ENCODE measurements around the gene KSR2. TPM values are rescaled to one million over a fixed set of nuclear protein-coding genes. Genes with fewer than 3 reads are reported as not detected.

Gene KSR2
- total and polyA plus RNA-seq, 2 donors (not counting 3 experiments of a cell fraction or from before 2014, with no cell fraction given): 2.1 to 5.2 TPM

DNA sequence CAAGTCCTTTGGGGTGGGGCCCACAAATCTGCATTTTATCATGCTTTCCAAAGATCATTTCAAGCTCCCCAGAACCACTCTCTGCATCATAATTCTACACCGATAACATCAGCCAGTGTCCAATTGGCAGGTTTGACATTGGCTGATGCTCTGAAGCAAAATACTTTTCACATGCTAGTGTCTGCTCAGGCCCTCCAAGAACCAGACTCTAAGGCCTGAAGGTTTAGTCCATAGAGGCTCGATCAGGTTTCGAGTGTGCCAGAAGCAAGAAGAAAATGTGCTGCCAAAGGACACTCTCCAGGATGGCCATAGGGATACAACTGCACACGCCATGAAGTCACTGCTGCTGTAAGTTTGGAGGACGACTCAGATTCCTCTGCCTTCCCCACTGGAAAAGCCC, 280.3 kb downstream of the KSR2 start:
- Histone ChIP-seq H3K9me1 (replicated peaks; ENCODE audit: control insufficient read depth, extremely low read depth, insufficient read depth, low read length) (no peaks in the 10 kb centered on the region), H3K9ac (replicated peaks; ENCODE audit: extremely low read depth, insufficient read depth, low read length) (no peak overlapping the region), H3K4me3 (replicated peaks in 1 of 3; ENCODE audit: insufficient read depth in 1 of 3, low read depth in 1 of 3, low read length in 3 of 3) (no peak overlapping the region), H3K4me2 (ENCODE audit: insufficient read depth, low read length) (no peak overlapping the region), H3K36me3 (ENCODE audit: control insufficient read depth in 2 of 2, extremely low read depth in 1 of 2, insufficient read depth in 2 of 2, low read length in 2 of 2) (no peaks in the 10 kb centered on the region), H3K79me2 (ENCODE audit: control insufficient read depth, insufficient read depth, low read length) (no peaks in the 10 kb centered on the region), H3K27me3 (ENCODE audit: control insufficient read depth in 2 of 2, insufficient read depth in 2 of 2, low read length in 2 of 2) (no peaks in the 10 kb centered on the region), H3K4me1 (ENCODE audit: control insufficient read depth, extremely low read depth, insufficient read depth, low read length) (peaks cover 43% of the 10 kb centered on the region), H3K27ac (ENCODE audit: insufficient read depth, low read depth, low read length) (no peak overlapping the region), H4K20me1 (replicated peaks; ENCODE audit: control insufficient read depth, extremely low read depth, insufficient read depth, low read length) (no peaks in the 10 kb centered on the region), H3K9me3 (replicated peaks; ENCODE audit: control insufficient read depth, insufficient read depth, low read length) (no peaks in the 10 kb centered on the region), H2AFZ (ENCODE audit: low read depth, low read length) (peak overlapping the region; percentile 17)
- dilution Hi-C loops (cut with MboI; ENCODE audit: extremely low pct_ligation_motif_present, low sequenced_read_pairs): no loop called here
- ChIA-PET POLR2A (no interaction called here), CTCF (interaction anchor here (2.3 to 4.6 kb wide), 2 partner anchors 16 to 149 kb away, joined by 9 to 28 read pairs; no protein-coding TSS in a partner anchor)
- FAIRE-seq: no peak
- BruUV-seq (replicated peaks): no TSS peak
- TF ChIP-seq FOS (IDR thresholded peaks at IDR 0.05; ENCODE audit: borderline replicate concordance, insufficient read depth, low read length) (no peak), MYC (IDR thresholded peaks at IDR 0.05; ENCODE audit: low read depth, low read length) (no peak), POLR2A (IDR thresholded peaks at IDR 0.05; ENCODE audit: low read depth, low read length) (no peak), POLR2AphosphoS5 (IDR thresholded peaks at IDR 0.05; ENCODE audit: insufficient read depth, low read depth, low read length) (no peak), EZH2 (IDR thresholded peaks at IDR 0.05; ENCODE audit: borderline replicate concordance, low read depth, low read length, severe bottlenecking) (no peak), JUN (IDR thresholded peaks at IDR 0.05; ENCODE audit: borderline replicate concordance, insufficient read depth, insufficient read length, low read depth) (no peak), GATA2 (IDR thresholded peaks at IDR 0.05; ENCODE audit: insufficient read depth, insufficient read length, low read depth, low read length) (no peak)
- TF ChIP-seq, protein P1, sequence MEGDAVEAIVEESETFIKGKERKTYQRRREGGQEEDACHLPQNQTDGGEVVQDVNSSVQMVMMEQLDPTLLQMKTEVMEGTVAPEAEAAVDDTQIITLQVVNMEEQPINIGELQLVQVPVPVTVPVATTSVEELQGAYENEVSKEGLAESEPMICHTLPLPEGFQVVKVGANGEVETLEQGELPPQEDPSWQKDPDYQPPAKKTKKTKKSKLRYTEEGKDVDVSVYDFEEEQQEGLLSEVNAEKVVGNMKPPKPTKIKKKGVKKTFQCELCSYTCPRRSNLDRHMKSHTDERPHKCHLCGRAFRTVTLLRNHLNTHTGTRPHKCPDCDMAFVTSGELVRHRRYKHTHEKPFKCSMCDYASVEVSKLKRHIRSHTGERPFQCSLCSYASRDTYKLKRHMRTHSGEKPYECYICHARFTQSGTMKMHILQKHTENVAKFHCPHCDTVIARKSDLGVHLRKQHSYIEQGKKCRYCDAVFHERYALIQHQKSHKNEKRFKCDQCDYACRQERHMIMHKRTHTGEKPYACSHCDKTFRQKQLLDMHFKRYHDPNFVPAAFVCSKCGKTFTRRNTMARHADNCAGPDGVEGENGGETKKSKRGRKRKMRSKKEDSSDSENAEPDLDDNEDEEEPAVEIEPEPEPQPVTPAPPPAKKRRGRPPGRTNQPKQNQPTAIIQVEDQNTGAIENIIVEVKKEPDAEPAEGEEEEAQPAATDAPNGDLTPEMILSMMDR (IDR thresholded peaks at IDR 0.05; ENCODE audit: extremely low read depth in 1 of 2, insufficient read depth in 1 of 2, low read depth in 1 of 2, low read length in 2 of 2): no peak
- TF ChIP-seq, protein P2, sequence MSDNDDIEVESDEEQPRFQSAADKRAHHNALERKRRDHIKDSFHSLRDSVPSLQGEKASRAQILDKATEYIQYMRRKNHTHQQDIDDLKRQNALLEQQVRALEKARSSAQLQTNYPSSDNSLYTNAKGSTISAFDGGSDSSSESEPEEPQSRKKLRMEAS (IDR thresholded peaks at IDR 0.05; ENCODE audit: insufficient read depth, insufficient read length): no peak
- no peak for DNase-seq (ENCODE audit: low read depth, low spot score)
- intact Hi-C loops (cut with micrococcal nuclease): loop anchor here (5.0 to 10.0 kb wide), 2 partner anchors 201 to 686 kb away; partner anchors contain the start of genes SUDS3 and TAOK3

All from endothelial cell of umbilical vein (primary cell).